GM12878 (cell line): ENCODE results near the gene TMEM17. TPM values are rescaled to one million over a fixed set of nuclear protein-coding genes. Genes with fewer than 3 reads are reported as not detected.

ENCODE experiments used
- ATAC-seq: fragments of 200-7000 bp; cut with Tn5 transposase; 3 replicates; pipeline ENCODE4 v1.9.1; 2020; ENCODE audit warnings: mild to moderate bottlenecking, moderate library complexity
- BruUV-seq: library from RNA; stranded (reverse); fragments of 400-500 nt; replicated peaks from 2 replicates; lab custom pipeline; 2021; lab: Mats Ljungman, UMichigan
- CTCF ChIA-PET: fragments of 300-600 bp; sonication (Branson Sonifier 250); formaldehyde crosslinking; extraction: SDS; loops from one replicate; lab custom pipeline; 2021; ENCODE audit warnings: inconsistent platforms; lab: Yijun Ruan, JAX
- POLR2A ChIA-PET: fragments of 350-600 bp; formaldehyde crosslinking; extraction: SDS; loops from one replicate; lab custom pipeline; 2021; ENCODE audit warnings: inconsistent platforms; lab: Charles Lee
- RAD21 ChIA-PET: fragments of 300-600 bp; sonication (Branson Sonifier 250); formaldehyde crosslinking; loops from one replicate; lab custom pipeline; 2023; ENCODE audit warnings: antibody characterized with exemption; ENCODE audit not compliant: unreplicated experiment; lab: Charles Lee
- SMC1A ChIA-PET: fragments of 300-600 bp; sonication (Branson Sonifier 250); formaldehyde crosslinking; loops from one replicate; lab custom pipeline; 2023; ENCODE audit not compliant: unreplicated experiment, uncharacterized antibody; lab: Charles Lee
- DNase-seq: peaks from one replicate; pipeline ENCODE4 v3.0.0-alpha.2; 2011; ENCODE audit warnings: low read depth, low spot score
- FAIRE-seq: peaks from 3 replicates; lab custom pipeline; 2011; peaks lifted over from hg19 to GRCh38; lab: Jason Lieb, UNC
- H2AFZ ChIP-seq: 2 replicates; pipeline ENCODE4 v1.6.0; 2011; ENCODE audit warnings: low read depth, low read length, control low read depth; ENCODE audit not compliant: control insufficient read depth
- H3K27ac ChIP-seq: 2 replicates; pipeline ENCODE4 v1.5.1; 2011; ENCODE audit warnings: control low read depth; ENCODE audit not compliant: control insufficient read depth, insufficient read depth
- H3K27me3 ChIP-seq, 2 experiments: replicated peaks in 1 of 2; 2 replicates each; pipeline versions ENCODE4 v1.6.0 to v1.6.1; 2011; ENCODE audit warnings: low read length in 1 of 2; ENCODE audit not compliant: control insufficient read depth in 2 of 2, insufficient read depth in 2 of 2
- H3K36me3 ChIP-seq, 2 experiments: 2 replicates each; pipeline ENCODE4 v1.5.1; 2011; ENCODE audit warnings: low read length in 1 of 2; ENCODE audit not compliant: control insufficient read depth in 2 of 2, insufficient read depth in 2 of 2
- H3K4me1 ChIP-seq: 2 replicates; pipeline ENCODE4 v1.6.1; 2011; ENCODE audit warnings: mild to moderate bottlenecking, low read length, moderate library complexity, mixed read lengths; ENCODE audit not compliant: control insufficient read depth, insufficient read depth
- H3K4me2 ChIP-seq: 2 replicates; pipeline ENCODE4 v1.6.0; 2011; ENCODE audit warnings: control low read depth; ENCODE audit not compliant: control insufficient read depth, insufficient read depth
- H3K4me3 ChIP-seq: fragments of 200-600 bp; sonication (generic); 2 replicates; pipeline ENCODE4 v1.5.1; 2016
- H3K79me2 ChIP-seq: 2 replicates; pipeline ENCODE4 v1.6.0; 2011; ENCODE audit warnings: low read length; ENCODE audit not compliant: control insufficient read depth, insufficient read depth
- H3K9ac ChIP-seq: 2 replicates; pipeline ENCODE4 v1.8.0; 2011; ENCODE audit warnings: low read length, control low read depth, mixed read lengths; ENCODE audit not compliant: control insufficient read depth, insufficient read depth
- H3K9me3 ChIP-seq: replicated peaks from 3 replicates; pipeline ENCODE4 v1.5.1; 2011; ENCODE audit warnings: mild to moderate bottlenecking, low read length; ENCODE audit not compliant: control insufficient read depth, insufficient read depth
- H4K20me1 ChIP-seq: 2 replicates; pipeline ENCODE4 v1.6.0; 2011; ENCODE audit not compliant: control insufficient read depth, insufficient read depth
- BACH1 ChIP-seq: fragments of 450-650 bp; IDR thresholded peaks from 2 replicates; pipeline ENCODE4 v1.6.1; 2017; ENCODE audit warnings: mild to moderate bottlenecking, borderline replicate concordance
- BCL11A ChIP-seq: IDR thresholded peaks from 2 replicates; pipeline ENCODE4 v1.6.1; 2011; ENCODE audit warnings: low read depth, low read length
- CEBPB ChIP-seq, 2 experiments: fragments of 150-350 bp in 1 of 2; IDR thresholded peaks; 2 replicates each; pipeline ENCODE4 v1.6.1; 2012 to 2014; ENCODE audit warnings: low read depth in 2 of 2, low read length in 2 of 2, borderline replicate concordance in 1 of 2, inconsistent platforms in 1 of 2
- ESRRA ChIP-seq: IDR thresholded peaks from 2 replicates; pipeline ENCODE4 v1.6.1; 2012; ENCODE audit warnings: mild to moderate bottlenecking, low read length, improper control_type of control experiment
- FOS ChIP-seq: IDR thresholded peaks from 3 replicates; pipeline ENCODE4 v1.6.1; 2011; ENCODE audit warnings: borderline replicate concordance; ENCODE audit not compliant: insufficient read length; ENCODE audit errors: extremely low read depth
- GABPA ChIP-seq: IDR thresholded peaks from 2 replicates; pipeline ENCODE4 v1.6.1; 2014; ENCODE audit warnings: antibody characterized with exemption, low read depth, mild to moderate bottlenecking, inconsistent platforms
- GATAD2B ChIP-seq: fragments of 450-650 bp; conservative IDR thresholded peaks from 2 replicates; pipeline ENCODE4 v1.6.1; 2017; ENCODE audit warnings: low read depth, mild to moderate bottlenecking, moderate library complexity
- KAT2A ChIP-seq: conservative IDR thresholded peaks from 2 replicates; pipeline ENCODE4 v1.6.1; 2011; ENCODE audit warnings: low read depth, low read length; ENCODE audit not compliant: control insufficient read depth
- MEF2A ChIP-seq: IDR thresholded peaks from 2 replicates; pipeline ENCODE4 v1.6.1; 2011; ENCODE audit warnings: low read depth, mild to moderate bottlenecking, low read length, moderate library complexity; ENCODE audit not compliant: insufficient read depth
- NFXL1 ChIP-seq: fragments of 450-650 bp; IDR thresholded peaks from 2 replicates; pipeline ENCODE4 v1.6.1; 2017; ENCODE audit warnings: antibody characterized with exemption, mild to moderate bottlenecking, borderline replicate concordance
- RUNX3 ChIP-seq: IDR thresholded peaks from 2 replicates; pipeline ENCODE4 v1.6.1; 2012; ENCODE audit warnings: low read length, inconsistent platforms
- SMC3 ChIP-seq: IDR thresholded peaks from 2 replicates; pipeline ENCODE4 v1.6.1; 2011; ENCODE audit warnings: low read length, improper control_type of control experiment, borderline replicate concordance
- STAT3 ChIP-seq: IDR thresholded peaks from 2 replicates; pipeline ENCODE4 v1.6.1; 2011; ENCODE audit warnings: low read depth, low read length, improper control_type of control experiment
- SUPT20H ChIP-seq: IDR thresholded peaks from 2 replicates; pipeline ENCODE4 v1.6.1; 2011; ENCODE audit warnings: low read depth, mild to moderate bottlenecking, low read length, moderate library complexity, borderline replicate concordance; ENCODE audit not compliant: control insufficient read depth
- TCF3 ChIP-seq: IDR thresholded peaks from 2 replicates; pipeline ENCODE4 v1.6.1; 2012; ENCODE audit warnings: low read depth, mild to moderate bottlenecking, low read length, borderline replicate concordance; ENCODE audit not compliant: insufficient read depth
- ZZZ3 ChIP-seq: IDR thresholded peaks from 2 replicates; pipeline ENCODE4 v1.6.1; 2011; ENCODE audit warnings: low read depth; ENCODE audit not compliant: control insufficient read depth, insufficient read length
- WGBS: methylation state at CpG from one replicate; pipeline ENCODE4 v1.1.6; 2016; ENCODE audit warnings: low lambda C conversion rate; ENCODE audit not compliant: insufficient replicate concordance, insufficient coverage; ENCODE audit errors: missing lambda C conversion rate; 5-methylcytosine and 5-hydroxymethylcytosine counted together
- in situ Hi-C: fragments of 300-500 bp; cut with MboI; formaldehyde crosslinking; loops from 9 replicates; pipeline ENCODE4 v1.14.3; 2018; ENCODE audit warnings: mixed read lengths
- intact Hi-C: fragments of 100-400 bp; cut with micrococcal nuclease; formaldehyde crosslinking; loops from one replicate; pipeline ENCODE4 v1.14.2; 2022; ENCODE audit not compliant: unreplicated experiment
- polyA plus RNA-seq, 11 experiments: library from polyadenylated mRNA; depleted of rRNA in 4 of 11; unstranded in 6 of 11; stranded (reverse) in 5 of 11; fragments of >200 nt; fragmentation: Nextera tagmentation in 4 of 11; fragmentation: Illumina TruSeq in 1 of 11; extraction: Ambion mirVana in 4 of 11; extraction: Trizol in 1 of 11; gene quantifications; 1 replicate in 1 of 11; 2 replicates in 10 of 11; pipeline versions ENCODE4 v1.2.1 to v1.2.3, GENCODE V29; 2011 to 2016; ENCODE audit warnings: inconsistent platforms in 2 of 11, missing spikeins in 2 of 11, low read depth in 1 of 11
- total RNA-seq, 4 experiments: library from RNA; depleted of rRNA in 3 of 4; stranded (reverse); fragments of >200 nt in 3 of 4; fragmentation: Illumina TruSeq in 1 of 4; extraction: Trizol in 1 of 4; gene quantifications; 2 replicates each; pipeline versions ENCODE4 v1.2.1 to v1.2.3, GENCODE V29; 2013 to 2021
- TF ChIP-seq, protein P1 (sequence below): IDR thresholded peaks from 2 replicates; pipeline ENCODE4 v1.6.1; 2011; ENCODE audit warnings: borderline replicate concordance, low read depth, mild to moderate bottlenecking, moderate library complexity, mixed read lengths, low read length; ENCODE audit not compliant: insufficient read depth; ENCODE audit errors: extremely low read length

TMEM17 gene
- total and polyA plus RNA-seq, 10 of the 15 experiments (the other 5 are each of a cell fraction or from before 2014, with no cell fraction given): 0.87 to 2.6 (median 1.4) TPM

DNA sequence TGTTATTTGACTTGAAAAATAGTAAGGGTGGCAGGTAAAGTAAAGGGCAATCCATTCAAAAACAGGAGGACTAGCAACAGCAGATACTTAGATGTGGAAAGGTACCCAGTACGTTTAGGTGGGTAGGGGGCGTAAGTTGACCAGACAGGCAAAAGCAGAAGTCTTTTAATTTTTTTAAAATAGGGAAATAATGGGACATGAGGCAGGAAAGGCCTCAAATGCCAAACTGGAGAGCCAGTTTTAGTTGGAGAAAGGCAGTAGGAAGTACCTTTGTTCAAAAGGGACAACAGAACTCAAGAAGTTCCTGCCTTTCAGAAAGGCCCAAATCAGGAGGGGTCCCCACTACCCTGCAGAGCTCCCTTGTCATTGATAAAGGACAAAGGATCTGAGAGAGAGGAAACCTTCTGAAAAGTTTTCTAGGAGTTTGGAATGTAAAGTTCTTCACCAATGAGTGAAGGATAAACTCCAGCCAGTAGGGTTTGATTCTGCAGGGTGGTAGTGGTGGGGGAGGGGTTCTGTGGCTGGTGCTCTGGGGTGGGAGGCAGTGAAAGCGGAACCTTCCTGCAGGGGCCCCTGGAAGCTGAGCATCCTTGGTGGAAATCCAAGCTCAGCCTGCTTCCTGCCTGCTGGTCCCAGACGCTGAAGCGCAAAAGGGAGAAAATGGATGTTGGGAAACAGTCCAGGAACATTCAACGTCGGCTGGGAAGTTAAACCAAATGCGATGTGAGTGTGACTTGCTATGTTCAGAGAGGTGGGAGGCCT, 40.1 kb downstream of the TMEM17 start:
- H3K4me2 ChIP-seq: no peak overlapping the region
- no peak overlapping the region for H3K9ac ChIP-seq
- H3K9me3 ChIP-seq: no peaks in the 10 kb centered on the region
- RAD21 ChIA-PET: interaction anchor here (4.3 kb wide), 1 partner anchor 9 kb away, joined by 23 read pairs; no protein-coding TSS in a partner anchor
- TF ChIP-seq SUPT20H (no peak), TCF3 (no peak), GABPA (no peak), KAT2A (no peak), ZZZ3 (no peak), FOS (no peak), GATAD2B (no peak), BCL11A (no peak), BACH1 (no peak), STAT3 (no peak), RUNX3 (no peak), SMC3 (no peak), CEBPB (IDR thresholded peaks at IDR 0.05; ENCODE audit: borderline replicate concordance in 1 of 2, low read depth in 2 of 2, low read length in 2 of 2) (no peak), ESRRA (no peak), NFXL1 (no peak), MEF2A (no peak)
- TF ChIP-seq, protein P1, sequence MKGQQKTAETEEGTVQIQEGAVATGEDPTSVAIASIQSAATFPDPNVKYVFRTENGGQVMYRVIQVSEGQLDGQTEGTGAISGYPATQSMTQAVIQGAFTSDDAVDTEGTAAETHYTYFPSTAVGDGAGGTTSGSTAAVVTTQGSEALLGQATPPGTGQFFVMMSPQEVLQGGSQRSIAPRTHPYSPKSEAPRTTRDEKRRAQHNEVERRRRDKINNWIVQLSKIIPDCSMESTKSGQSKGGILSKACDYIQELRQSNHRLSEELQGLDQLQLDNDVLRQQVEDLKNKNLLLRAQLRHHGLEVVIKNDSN: no peak
- TF ChIP-seq, all 136 proteins: peak for 0
- in situ Hi-C loops: loop anchor here (25.0 kb wide), 1 partner anchor 1021 kb away; no protein-coding TSS in a partner anchor
- no peak overlapping the region for H3K4me3 ChIP-seq
- no peaks in the 10 kb centered on the region for H3K36me3 ChIP-seq
- no TSS peak for BruUV-seq
- intact Hi-C loops: no loop called here
- SMC1A ChIA-PET: interaction anchor here (0.7 to 3.6 kb wide), 6 partner anchors 9 to 383 kb away, joined by 3 to 14 read pairs (median 4); no protein-coding TSS in a partner anchor
- H2AFZ ChIP-seq: no peak overlapping the region
- DNase-seq (no peak), ATAC-seq (no peak), FAIRE-seq (no peak)
- WGBS: 73% methylated on average over 8 of the region's 8 CpGs
- CTCF ChIA-PET: interaction anchor here (0.6 to 3.3 kb wide), 5 partner anchors 8 to 309 kb away, joined by 3 to 17 read pairs (median 4); no protein-coding TSS in a partner anchor
- no peaks in the 10 kb centered on the region for H3K27me3 ChIP-seq
- no peak overlapping the region for H3K27ac ChIP-seq
- H3K4me1 ChIP-seq: peaks cover 4% of the 10 kb centered on the region
- POLR2A ChIA-PET: no interaction called here
- H3K79me2 ChIP-seq: no peaks in the 10 kb centered on the region
- H4K20me1 ChIP-seq: no peaks in the 10 kb centered on the region
